KBM-7 (cell line): Measurements from ENCODE around the gene DENND1B.

ENCODE experiments used
- DNase-seq: peaks from one replicate; pipeline ENCODE4 v3.0.0-alpha.2; 2015
- in situ Hi-C: fragments of 300-500 bp; cut with MboI; formaldehyde crosslinking; loops from 2 replicates; pipeline ENCODE4 v1.14.3; 2020; ENCODE audit warnings: low sequenced_read_pairs, low pct_unique_long_range_greater_than_20kb, mixed read lengths

The DENND1B gene

DNA sequence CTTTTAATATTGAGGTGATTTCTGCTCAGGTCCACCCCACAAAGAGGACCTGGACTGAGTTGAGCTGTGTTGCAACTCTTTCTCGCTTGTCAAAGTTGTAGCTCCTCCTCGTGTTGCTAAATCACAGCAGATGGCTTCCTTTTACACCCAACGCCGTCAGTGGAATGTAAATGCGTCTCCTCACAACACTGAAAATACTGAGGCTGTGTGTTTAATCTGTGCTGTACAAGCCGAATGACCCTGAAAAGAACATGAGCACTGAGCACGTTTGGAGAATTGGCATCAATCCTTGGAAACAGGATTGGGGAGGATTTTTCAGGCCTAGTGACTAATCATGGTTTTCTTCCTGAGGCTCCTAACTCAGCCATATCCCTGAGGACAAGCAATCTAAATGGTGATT is 311.2 kb downstream of the DENND1B start:
- in situ Hi-C loops, result no loop called here
- DNase-seq, result no peak

DNA sequence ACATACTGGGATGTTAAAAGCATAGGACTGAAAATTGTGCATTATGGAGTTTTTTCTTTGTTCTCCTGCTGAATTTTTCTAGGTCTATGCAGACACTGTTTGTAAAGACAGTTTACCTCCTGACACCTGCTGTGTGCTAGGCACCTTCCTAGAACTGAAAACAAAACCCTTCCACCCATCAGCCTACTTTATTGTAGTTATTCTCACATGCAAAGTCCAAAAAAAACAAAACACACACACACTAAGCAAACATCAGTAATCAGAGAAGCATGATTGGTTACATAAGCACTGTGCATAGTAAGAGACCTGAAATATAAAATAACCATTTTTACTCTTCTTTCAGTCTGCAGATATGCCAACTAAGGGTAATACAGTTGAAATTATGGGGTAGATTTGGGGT is 312.1 kb downstream of the DENND1B start:
- no peak for DNase-seq
- in situ Hi-C loops, result no loop called here

- DNase-seq, result no peak
- in situ Hi-C loops, result no loop called here
These were observed 312.7 kb downstream of the DENND1B start for GRCh38 chr1:197462539-197462938.
